CD4-positive, alpha-beta T cell treated with Interleukin-21 for 1 hour (primary cell): ENCODE results near the gene LSS.

Experiments used
- DNase-seq: peaks from one replicate; pipeline ENCODE4 v3.0.0-alpha.2; 2020

Gene LSS

GRCh38 chr21:46165098-46165497 is 63.5 kb downstream of the LSS start:
- no peak for DNase-seq

DNA sequence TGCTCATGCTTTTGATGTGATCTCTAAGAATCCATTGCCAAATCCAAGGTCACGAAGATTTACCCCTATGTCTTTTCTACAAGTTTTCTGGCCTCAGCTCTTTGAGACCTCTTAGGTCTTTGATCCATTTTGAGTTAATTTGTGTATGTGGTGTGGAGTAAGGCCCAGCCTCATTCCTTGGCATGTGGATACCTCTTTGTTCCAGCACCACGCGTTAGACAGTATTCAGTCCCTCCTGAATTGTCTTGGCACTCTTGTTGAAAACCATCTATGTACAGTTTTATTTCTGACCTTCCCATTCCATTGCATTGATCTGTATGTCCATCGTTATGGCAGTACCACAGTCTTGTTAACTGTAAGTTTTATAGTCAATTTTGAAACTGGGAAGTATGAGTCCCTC is 65.2 kb downstream of the LSS start:
- no peak for DNase-seq

- DNase-seq = no peak
Measured at GRCh38 chr21:46161633-46162592, 66.7 kb downstream of the LSS start.

DNA sequence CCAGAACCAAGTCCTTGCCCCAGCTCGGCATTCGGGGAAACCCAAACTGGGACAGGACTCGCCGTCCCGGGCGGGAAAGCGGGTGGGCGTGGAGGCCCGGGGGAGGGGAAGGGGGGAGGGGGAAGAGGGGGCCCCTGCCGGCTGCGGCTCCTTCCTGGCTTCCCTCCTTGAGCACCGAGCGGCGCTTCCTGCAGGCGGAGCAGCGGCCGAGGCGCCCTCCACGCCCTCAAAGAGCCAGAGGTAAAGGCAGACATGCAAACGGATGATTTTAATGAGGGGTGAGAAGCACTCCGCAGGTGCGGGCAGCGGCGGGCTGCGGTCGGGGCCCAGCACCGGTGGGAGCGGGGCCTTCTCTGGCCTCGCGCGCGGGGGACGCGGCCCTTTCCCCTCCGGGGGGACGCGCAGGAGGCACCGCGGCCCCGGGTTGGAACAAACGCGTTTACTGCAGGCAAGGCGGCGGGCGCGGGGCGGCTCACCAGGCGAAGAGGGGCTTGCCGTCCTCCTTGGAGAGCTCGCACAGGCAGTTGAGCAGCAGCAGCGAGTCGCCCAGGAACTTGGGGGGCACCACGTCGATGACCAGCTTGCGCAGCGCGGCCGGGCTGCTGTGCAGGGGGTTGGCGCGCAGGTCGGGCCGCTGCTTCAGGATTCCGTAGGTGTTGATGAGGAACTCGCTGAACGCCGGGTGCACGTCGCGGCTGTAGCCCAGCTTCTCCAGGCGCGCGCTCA is 67.5 kb downstream of the LSS start:
- no peak for DNase-seq

DNA sequence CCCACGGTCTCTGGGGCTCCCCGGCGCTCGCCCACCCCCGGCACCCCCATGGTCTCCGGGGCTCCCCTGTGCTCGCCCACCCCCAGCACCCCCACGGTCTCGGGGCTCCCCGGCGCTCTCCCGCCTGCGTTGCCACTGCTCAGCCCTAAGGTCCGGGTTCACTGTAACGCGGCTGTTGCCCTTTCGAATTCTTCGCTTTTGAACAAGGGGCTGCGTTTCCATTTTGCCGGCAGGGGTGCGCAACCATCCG is 68.0 kb downstream of the LSS start:
- DNase-seq = no peak

GRCh38 chr21:46159841-46160656 is 68.5 kb downstream of the LSS start:
- DNase-seq = no peak

DNA sequence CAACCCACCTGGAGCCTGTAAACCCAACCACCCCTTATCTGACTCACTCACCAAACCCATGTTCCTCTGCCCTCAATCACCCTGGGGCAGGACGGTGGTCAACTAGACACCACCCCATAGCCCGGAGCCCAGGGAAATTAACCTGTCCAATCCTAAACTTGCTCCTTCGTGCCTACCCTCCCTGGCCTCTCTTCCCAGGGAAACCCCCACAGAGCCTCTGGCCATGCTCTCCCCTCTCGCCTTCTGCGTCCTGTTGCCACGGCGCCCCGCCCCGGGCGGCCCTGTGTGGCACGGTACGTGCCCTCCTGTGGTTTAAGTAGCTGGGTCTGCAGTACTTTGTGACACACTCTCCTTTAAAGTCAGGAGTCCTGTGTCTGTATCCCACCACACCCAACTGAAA is 69.2 kb downstream of the LSS start:
- DNase-seq = no peak

DNA sequence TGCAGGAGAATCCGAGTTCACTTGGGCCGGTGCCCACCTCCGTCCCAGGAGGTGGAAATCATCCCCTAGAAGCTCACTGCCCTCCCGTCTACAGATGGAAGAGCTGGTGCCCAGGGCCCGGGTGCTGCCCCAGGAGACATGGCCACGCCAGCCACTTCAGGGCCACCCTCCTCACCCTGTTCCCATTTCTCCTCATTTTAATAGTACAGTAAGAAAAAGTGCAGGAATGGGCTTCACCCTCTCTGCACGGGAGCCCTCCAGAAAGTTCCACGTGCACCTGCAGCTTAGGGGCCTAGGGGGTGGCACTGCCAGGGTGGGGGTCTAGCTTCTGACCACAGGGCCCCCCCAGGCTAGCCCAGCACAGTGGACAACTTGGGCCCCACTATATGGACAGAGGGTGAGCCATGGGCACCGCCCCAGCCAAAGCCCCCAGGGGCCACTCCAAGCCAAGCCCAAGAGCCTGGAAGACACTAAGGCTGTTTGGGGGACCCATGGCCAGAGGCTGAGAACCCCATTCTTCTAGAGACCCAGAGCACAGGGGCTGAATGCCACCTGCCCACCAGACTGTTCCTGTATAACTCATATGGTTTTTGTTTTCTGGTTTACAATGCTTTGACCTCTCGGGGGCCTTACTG is 69.8 kb downstream of the LSS start:
- DNase-seq = no peak

DNA sequence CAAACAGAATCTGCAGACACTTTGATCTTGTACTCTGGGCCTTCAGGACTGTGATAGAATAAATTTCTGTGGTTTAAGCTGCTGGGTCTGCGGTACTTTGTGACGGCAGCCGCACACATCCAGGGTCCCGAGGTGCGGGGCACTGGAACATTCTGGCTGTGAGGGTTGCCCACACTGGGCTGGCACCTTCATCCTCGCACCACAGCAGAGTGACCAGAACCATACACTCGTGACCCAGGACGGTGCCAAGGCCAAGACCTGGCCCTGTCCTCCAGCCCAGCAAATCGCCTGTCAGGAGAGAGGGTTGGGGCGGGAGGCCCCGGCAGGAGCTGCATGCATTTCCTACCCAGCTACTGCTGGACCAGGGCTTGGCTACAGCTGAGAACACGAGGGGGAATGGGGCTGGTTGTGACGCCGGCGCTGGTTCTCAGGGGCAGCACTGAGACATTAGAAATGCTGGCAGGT is 70.6 kb downstream of the LSS start:
- DNase-seq = no peak

GRCh38 chr21:46157396-46157986 is 71.1 kb downstream of the LSS start:
- DNase-seq = no peak

- no peak for DNase-seq
Measured at GRCh38 chr21:46156678-46157077, 71.9 kb downstream of the LSS start.

DNA sequence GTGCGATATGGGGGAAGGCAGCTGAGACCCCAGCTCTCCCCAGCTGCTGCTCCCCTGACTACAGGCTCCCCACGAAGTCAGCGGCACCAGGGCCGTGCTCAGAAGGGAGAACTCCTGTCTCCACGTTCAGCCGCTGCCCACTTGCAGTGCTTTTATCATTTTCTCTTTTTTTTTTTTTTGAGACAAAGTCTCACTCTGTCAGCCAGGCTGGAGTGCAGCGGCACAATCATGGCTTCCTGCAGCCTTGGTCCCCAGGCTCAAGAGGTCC is 72.3 kb downstream of the LSS start:
- no peak for DNase-seq

GRCh38 chr21:46155514-46156377 is 72.8 kb downstream of the LSS start, which contains the start of gene FTCD:
TSS of gene FTCD (minus strand) at chr21:46155579. CDS start at chr21:46155523, 56 bp downstream.
- no peak for DNase-seq

DNA sequence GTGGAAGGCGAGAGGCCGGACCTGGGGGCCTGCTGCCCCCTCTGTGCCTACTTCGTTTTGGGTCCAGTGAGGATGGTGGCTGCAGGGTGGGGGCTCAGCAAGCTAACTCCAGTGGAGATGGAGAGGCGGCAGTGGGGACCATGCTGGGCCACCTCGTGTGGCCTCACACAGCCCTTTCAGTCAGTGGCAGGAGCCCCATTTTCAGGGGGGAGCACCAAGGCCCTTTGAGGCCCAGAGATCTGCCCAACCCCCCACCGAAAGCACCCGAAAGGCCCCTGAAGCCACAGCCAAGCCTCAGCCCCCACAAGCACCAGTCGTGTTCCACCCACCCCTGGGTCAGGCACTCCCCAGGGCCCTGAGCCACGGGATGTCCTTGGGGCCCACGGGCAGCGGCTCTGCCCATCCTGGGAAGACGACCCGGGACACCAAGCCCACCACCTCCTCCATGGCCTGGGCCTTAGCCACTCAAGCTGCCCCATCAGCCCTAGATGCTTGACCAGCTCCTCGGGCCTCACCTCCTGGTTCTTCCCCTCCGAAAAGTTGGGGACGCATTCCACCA is 73.5 kb downstream of the LSS start:
- no peak for DNase-seq

- no peak for DNase-seq
Measured at GRCh38 chr21:46154155-46154954, 74.2 kb downstream of the LSS start.

DNA sequence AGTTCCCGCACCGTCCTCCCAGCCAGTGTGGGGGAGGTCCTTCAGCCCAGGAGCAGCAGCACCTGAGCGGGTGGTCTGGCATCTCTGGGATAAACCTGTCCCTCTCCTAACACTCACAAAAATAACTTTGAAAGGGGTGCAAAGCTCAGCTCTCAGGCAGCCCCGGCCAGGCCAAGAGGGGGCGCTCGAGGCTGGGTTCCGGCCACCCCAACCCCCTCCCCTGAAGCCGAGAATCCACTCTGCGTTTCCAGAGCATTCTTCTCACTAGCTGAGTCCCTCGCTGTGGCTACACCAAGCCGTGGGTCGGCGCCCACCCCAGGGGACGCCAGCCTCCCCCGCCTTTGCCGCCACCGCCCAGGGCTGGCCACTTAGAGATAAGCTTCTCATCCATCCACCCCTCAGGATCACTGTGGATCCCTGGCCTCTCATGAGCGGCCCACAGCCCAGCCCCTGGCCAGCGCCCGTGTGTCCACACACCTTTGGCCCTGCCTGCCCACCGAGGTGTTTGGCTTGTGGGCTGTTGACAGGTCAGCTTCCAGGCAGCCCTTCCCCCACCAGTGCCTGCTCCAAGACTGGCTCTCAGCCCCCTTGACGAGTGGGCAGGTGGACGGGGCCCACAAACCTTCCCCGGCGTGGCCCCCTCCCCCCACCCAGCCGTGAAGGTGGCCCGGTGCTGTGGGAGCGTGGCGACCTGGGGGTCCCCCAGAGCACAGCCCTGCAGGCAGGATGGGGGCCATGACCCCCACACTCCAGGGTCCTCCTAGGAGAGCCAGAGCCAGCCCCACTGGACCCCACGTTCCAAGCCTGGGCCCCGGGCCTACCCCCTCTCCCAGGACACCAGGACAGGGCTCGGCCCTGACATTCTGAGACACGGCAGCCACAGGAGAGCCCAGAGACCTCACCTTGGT is 75.1 kb downstream of the LSS start:
- peak; percentile 45 for DNase-seq

GRCh38 chr21:46152927-46153246 is 75.7 kb downstream of the LSS start:
- DNase-seq = no peak

DNA sequence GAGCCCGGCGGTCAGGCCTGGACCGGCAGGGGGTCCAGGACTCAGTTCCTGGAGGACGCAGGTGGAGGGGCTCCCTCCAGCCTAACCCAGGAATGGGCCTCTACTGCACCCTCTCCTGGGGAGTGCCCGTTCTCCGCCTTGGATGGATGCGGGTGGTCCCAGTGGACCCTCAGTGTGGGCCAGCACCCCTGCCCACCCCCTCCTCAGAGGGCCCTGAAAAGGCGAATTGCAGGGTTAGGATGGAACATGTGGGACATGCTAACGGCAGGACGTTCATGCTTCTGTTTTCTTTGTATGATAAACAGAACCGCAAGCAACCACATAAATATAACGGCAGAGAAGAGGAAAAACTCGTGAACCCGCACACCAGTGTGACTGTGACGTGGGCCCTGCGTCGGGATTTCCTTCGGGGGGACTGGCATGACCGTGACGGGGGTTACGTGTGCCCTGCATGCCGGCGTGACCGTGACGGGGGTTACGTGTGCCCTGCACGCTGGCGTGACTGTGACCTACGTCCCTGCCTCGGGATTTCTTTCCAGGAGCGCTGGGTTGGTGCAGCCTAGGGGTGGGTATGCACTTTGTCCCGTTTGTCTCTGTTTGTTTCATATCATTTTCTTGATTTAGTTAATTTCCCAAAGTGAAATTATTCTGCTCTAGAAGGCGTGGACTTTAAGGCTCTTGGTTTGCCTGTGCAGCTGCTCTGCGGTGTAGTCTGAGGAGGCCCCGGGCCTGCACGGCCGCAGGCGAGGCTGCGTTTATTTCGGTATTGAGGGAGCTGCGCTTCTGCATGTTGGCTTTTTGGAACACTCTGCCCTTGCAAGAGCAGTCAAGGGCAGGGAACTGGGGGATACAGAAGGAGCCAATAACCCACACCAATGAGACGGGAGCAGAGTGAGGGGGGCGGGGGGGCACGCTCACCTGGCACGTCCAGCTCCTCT is 76.3 kb downstream of the LSS start:
- no peak for DNase-seq
